Activated CD8-positive, alpha-beta T cell treated with anti-CD3 and anti-CD28 coated beads for 36 hours (primary cell): ENCODE results near the gene GALNT9. TPM values are rescaled to one million over a fixed set of nuclear protein-coding genes. Genes with fewer than 3 reads are reported as not detected.

Experiments used
- ATAC-seq: fragments of 200-7000 bp; cut with Tn5 transposase; one replicate; pipeline ENCODE4 v1.10.0; 2021; ENCODE audit warnings: mild to moderate bottlenecking, moderate library complexity
- CTCF ChIA-PET: fragments of 350-600 bp; sonication (Branson Sonifier 250); formaldehyde crosslinking; loops from one replicate; lab custom pipeline; 2021; ENCODE audit warnings: antibody characterized with exemption; lab: Charles Lee
- POLR2A ChIA-PET: fragments of 350-600 bp; sonication (Branson Sonifier 250); formaldehyde crosslinking; loops from one replicate; lab custom pipeline; 2021; ENCODE audit warnings: antibody characterized with exemption; lab: Charles Lee
- DNase-seq: peaks from one replicate; pipeline ENCODE4 v3.0.0-alpha.2; 2020
- H3K27ac Mint-ChIP-seq: one replicate; pipeline ENCODE4 v1.8.0; 2021; ENCODE audit warnings: mild to moderate bottlenecking, mixed read lengths
- H3K27me3 Mint-ChIP-seq: one replicate; pipeline ENCODE4 v1.8.0; 2021; ENCODE audit warnings: mixed read lengths
- H3K36me3 Mint-ChIP-seq: one replicate; pipeline ENCODE4 v1.8.0; 2021; ENCODE audit warnings: low read depth, mixed read lengths
- H3K4me1 Mint-ChIP-seq: one replicate; pipeline ENCODE4 v1.8.0; 2021; ENCODE audit warnings: low read depth, mixed read lengths
- H3K4me3 Mint-ChIP-seq: one replicate; pipeline ENCODE4 v1.8.0; 2021; ENCODE audit warnings: mild to moderate bottlenecking, moderate library complexity, mixed read lengths
- H3K9me3 Mint-ChIP-seq: one replicate; pipeline ENCODE4 v1.8.0; 2021; ENCODE audit warnings: mixed read lengths
- intact Hi-C: fragments of 100-400 bp; cut with micrococcal nuclease; formaldehyde crosslinking; loops from one replicate; pipeline ENCODE4 v1.10.0; 2022
- total RNA-seq, 2 experiments: library from RNA; stranded (reverse); gene quantifications; one replicate each; pipeline ENCODE4 v1.2.3, GENCODE V29; 2021
- TF ChIP-seq, protein P1 (sequence below): fragments of 200-600 bp; IDR thresholded peaks from one replicate; pipeline ENCODE4 v1.8.0; 2022; ENCODE audit warnings: antibody characterized with exemption, mild to moderate bottlenecking

Gene GALNT9
- total RNA-seq, 2 experiments from 2014 or later = not detected

DNA sequence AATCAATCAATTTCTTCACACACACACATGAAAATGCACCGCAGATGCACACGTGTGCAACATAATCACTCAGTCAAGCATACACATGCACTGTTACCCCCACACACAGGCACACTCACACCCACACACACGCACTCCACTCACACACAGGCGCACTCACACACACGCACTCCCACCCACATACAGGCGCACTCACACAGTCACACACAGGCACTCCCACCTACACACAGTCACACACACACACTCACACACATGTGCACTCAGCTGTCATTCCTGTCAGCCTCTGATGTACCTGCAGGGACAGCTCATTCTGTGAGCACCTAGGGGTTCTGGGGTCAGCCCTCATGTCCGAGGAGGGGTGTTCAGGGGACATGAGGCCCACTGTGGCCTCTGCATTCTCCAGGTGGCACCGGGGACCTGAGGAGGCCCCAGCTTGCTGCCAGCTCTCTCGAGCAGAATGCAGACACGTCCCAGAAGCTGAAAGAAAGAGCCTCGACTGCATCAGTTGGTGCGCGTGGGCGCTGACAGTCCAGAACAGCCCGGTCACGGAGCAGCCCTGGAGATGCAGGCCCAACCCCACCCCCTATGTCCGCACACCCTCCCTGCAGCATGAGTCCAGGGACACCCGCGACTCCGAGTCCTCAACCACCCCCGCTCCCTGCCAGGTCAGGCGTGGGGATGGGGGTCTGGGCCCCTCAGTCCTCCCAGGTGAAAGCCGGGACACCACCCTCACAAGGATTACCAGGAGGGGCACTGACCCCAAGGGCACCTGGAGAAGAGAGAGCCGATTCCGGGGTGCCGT is 115.8 kb downstream of the GALNT9 start:
- intact Hi-C loops = no loop called here
- DNase-seq (no peak), ATAC-seq (no peak)
- Mint-ChIP-seq H3K27me3 (peaks cover 4% of the 10 kb centered on the region), H3K36me3 (no peaks in the 10 kb centered on the region), H3K4me3 (no peak overlapping the region), H3K9me3 (peaks cover 2% of the 10 kb centered on the region), H3K27ac (no peak overlapping the region), H3K4me1 (peaks cover 3% of the 10 kb centered on the region)
- POLR2A ChIA-PET = no interaction called here
- TF ChIP-seq, protein P1, sequence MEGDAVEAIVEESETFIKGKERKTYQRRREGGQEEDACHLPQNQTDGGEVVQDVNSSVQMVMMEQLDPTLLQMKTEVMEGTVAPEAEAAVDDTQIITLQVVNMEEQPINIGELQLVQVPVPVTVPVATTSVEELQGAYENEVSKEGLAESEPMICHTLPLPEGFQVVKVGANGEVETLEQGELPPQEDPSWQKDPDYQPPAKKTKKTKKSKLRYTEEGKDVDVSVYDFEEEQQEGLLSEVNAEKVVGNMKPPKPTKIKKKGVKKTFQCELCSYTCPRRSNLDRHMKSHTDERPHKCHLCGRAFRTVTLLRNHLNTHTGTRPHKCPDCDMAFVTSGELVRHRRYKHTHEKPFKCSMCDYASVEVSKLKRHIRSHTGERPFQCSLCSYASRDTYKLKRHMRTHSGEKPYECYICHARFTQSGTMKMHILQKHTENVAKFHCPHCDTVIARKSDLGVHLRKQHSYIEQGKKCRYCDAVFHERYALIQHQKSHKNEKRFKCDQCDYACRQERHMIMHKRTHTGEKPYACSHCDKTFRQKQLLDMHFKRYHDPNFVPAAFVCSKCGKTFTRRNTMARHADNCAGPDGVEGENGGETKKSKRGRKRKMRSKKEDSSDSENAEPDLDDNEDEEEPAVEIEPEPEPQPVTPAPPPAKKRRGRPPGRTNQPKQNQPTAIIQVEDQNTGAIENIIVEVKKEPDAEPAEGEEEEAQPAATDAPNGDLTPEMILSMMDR = no peak
- CTCF ChIA-PET = no interaction called here

- Mint-ChIP-seq H3K4me1 (peaks cover 3% of the 10 kb centered on the region), H3K9me3 (peaks cover 2% of the 10 kb centered on the region), H3K36me3 (no peaks in the 10 kb centered on the region), H3K27me3 (peaks cover 6% of the 10 kb centered on the region), H3K27ac (no peak overlapping the region), H3K4me3 (no peak overlapping the region)
- TF ChIP-seq, protein P1 = no peak
- ChIA-PET POLR2A (no interaction called here), CTCF (no interaction called here)
- ATAC-seq (no peak), DNase-seq (no peak)
- intact Hi-C loops = no loop called here
Measured at GRCh38 chr12:132211816-132212215, 117.6 kb downstream of the GALNT9 start.

GRCh38 chr12:132211326-132211725 is 118.1 kb downstream of the GALNT9 start:
- H3K4me1 Mint-ChIP-seq = peaks cover 3% of the 10 kb centered on the region
- TF ChIP-seq, protein P1 = no peak
- DNase-seq = no peak
- peaks cover 2% of the 10 kb centered on the region for H3K9me3 Mint-ChIP-seq
- no peaks in the 10 kb centered on the region for H3K36me3 Mint-ChIP-seq
- ChIA-PET POLR2A (no interaction called here), CTCF (no interaction called here)
- ATAC-seq = no peak
- peaks cover 7% of the 10 kb centered on the region for H3K27me3 Mint-ChIP-seq
- no peak overlapping the region for H3K27ac Mint-ChIP-seq
- intact Hi-C loops = no loop called here
- no peak overlapping the region for H3K4me3 Mint-ChIP-seq

GRCh38 chr12:132210223-132211055 is 119.0 kb downstream of the GALNT9 start:
- TF ChIP-seq, protein P1 = no peak
- Mint-ChIP-seq H3K9me3 (peaks cover 2% of the 10 kb centered on the region), H3K27me3 (peaks cover 10% of the 10 kb centered on the region), H3K27ac (no peak overlapping the region), H3K36me3 (no peaks in the 10 kb centered on the region), H3K4me3 (no peak overlapping the region), H3K4me1 (peaks cover 4% of the 10 kb centered on the region)
- ATAC-seq (no peak), DNase-seq (no peak)
- intact Hi-C loops = no loop called here
- ChIA-PET POLR2A (no interaction called here), CTCF (no interaction called here)
